HG03558 (cell line): ENCODE measurements around the gene KCNJ11.
"Not testable (repeated sequence)": the region's sequence is repeated elsewhere in the genome, so short reads cannot be mapped to it uniquely, and the experiment has no call there.

ENCODE experiments used
- ATAC-seq: cut with Tn5 transposase; IDR thresholded peaks from one replicate; pipeline ENCODE4 v1.9.1; 2021; ENCODE audit warnings: moderate number of reproducible peaks; ENCODE audit not compliant: unreplicated experiment; ENCODE audit errors: extremely low read depth

KCNJ11 gene

DNA sequence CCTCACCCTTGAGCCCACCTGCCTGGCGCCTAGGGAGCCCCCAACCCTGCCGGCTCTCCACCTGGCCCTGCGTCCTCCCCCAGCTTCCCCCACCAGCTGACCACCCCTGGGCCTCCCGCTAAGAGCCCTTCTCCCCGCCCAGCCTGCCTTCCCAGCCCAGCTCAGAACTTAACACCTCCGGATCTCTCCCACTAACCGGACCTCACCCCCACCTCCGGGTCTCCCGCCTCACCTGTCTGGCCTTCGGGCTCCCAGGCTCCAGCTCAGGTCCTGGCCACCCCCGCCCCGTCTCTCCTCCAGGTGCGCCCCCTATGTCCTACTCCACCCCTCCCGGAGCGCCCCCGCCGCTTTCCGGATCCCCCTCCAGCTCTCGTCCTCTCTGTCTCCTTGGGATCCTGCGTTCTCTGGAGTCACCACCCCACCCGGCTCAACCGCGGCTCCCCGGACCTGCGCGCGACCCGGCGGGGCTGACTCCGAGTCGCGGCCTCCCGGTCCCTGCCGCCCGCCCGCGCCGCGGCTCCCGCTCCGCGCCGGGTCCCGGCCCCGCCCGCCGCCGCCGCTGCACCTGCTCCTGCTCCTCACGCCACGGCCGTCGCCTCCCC lies at the start of gene KCNJ11:
Gene KCNJ11, minus strand, starts transcription at position 51 of the 602 bp plus-strand sequence. CDS start 568 bp downstream, outside the sequence.
- ATAC-seq: no peak

DNA sequence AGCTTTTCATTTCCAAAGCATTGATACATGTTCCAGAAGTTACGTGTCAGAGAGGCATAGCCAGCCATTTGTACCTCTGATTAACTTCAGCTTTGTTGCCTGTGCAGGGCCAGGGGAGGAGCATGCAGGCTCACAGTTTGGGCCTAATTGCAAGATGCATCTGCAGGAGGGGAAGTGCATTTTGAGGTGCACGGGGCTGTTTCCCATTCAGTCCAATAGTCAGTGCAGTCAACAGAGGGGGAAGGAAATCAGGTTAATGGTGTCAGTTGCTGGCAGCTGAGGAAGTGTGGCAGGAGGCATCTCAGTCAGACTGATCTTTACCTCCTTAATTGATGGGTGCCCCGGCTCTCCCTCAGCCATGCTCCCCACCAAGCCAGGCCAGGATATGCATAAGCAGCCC lies 48.9 kb upstream of the KCNJ11 start:
- ATAC-seq: no peak

DNA sequence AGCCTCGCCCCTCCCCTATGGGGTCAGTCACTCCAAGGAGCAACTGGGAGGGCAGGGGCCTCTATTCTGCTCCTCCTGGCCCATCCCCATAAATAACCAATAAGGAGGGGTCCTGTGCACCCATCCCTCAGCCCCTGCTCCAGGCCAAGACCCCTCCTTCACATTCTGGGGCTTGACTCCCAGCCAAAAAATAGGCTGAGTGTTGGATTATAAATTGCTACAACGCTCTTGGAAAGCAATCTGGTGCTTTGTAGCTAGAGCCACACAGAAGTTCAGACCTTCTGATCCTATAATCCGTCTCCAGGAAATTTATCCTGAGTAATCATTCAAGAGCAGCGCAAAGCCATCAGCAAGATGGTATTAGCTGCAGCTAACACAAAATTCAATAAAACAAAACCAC lies 45.6 kb upstream of the KCNJ11 start:
- no peak for ATAC-seq

DNA sequence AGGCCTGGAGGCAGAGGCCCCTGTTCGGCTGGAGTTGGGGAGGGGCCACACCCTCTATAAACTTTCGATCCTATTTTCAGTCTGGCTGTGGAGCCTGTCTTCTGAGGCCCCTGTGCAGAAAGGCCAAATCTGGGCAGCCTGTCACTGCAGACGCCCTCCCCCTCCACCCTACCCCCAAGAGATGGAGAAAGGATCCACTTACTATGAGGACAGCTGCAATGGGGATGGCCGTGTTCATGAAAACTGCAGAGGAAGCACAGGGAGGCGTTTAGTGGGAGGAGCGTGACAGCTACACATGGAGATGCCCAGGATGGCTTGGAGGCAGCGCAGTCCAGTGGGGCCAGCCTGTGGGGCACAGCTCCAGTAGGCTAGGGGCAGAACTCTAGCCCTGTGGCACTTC lies 43.5 kb upstream of the KCNJ11 start:
- no peak for ATAC-seq

DNA sequence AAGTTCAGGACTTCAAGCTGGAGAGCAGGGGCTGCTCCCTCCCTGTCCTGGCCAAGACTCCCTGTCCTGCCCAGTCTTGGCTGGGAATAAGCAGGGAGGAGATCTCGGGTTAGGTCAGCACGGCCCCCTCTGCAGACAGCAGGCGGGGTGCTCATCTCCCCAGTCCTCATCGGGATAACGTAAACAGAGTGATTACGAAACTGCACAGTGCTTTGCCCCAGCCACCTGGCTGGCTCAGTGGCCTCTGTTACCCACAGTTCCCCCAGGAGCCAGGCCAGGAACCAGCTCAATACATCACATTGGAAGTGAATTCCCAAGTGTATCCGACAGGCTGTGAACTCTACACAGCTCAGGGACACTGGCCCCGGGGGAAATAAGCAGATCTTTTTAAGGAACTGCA lies 42.7 kb upstream of the KCNJ11 start:
- no peak for ATAC-seq

DNA sequence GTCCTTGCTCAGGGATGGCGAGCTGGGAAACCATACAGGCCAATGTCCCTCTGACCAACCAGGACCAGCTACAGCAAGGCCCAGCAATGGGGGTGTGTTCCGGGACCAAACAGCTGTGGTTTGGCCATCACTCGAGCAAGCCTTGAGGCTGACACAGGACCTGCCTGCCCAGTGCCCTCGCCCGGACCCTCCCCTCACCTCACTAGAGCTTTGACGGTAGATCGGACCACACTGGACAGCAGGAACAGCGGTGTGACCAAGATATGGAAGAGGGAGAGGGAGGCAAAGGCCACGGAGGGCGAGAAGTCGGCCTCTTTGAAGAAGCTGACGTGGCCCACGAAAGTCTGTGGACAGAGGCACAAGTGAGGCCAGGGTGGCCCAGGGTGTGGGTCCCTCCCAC lies 42.2 kb upstream of the KCNJ11 start:
- no peak for ATAC-seq

DNA sequence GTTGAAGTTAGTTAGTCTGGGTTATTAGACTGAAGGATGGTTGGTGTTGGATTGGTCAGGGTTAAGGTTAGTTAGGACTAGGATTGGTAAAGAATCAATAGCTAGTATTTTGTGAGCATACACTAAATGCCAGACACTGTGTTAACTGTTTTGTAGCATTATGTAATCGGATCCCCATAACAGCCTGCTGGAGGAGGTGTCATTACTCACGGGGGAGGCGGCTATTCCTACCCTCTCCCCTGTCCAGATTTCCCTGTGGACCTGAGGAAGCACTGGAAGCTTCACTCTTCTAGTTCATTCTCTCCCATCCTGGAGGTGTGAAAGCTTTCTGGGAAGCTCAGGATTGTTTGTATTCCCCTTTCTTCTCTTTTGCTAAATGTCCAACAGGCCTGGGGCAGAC lies 40.5 kb upstream of the KCNJ11 start:
- ATAC-seq: no peak

DNA sequence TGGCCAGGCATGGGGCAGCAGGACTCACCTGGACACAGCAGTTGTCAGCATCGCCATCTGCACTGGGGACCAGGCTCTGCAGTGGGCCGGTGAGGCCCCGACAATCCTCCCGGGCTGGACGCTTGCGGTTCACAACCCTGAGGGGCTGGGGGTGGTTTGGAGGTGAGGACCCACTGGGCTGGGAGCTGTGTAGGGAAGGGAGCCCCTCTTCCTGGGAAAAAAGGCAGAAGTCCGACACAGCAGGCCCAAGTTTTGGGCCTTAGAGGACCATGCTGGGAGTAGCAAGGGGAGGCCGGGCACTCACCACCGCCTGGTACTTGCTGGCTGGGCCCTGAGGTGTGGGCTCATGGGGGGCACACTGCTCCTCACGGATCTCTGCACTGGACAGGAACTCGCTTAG lies 39.8 kb upstream of the KCNJ11 start:
- no peak for ATAC-seq

DNA sequence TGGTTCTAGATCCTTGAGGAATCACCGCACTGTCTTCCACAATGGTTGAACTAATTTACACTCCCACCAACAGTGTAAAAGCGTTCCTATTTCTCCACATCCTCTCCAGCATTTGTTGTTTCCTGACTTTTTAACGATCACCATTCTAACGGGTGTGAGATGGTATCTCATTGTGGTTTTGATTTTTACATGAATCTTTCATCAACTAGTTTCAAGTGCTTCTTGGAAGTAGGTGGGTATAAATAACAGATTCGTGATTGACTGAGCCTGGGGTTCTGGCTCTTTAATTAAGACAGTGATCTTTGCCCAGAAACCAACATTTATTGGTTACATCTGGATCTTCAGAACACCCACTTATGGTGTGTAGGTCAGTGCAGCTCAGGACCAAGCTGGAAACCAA lies 37.8 kb upstream of the KCNJ11 start:
- ATAC-seq: not testable (repeated sequence)

DNA sequence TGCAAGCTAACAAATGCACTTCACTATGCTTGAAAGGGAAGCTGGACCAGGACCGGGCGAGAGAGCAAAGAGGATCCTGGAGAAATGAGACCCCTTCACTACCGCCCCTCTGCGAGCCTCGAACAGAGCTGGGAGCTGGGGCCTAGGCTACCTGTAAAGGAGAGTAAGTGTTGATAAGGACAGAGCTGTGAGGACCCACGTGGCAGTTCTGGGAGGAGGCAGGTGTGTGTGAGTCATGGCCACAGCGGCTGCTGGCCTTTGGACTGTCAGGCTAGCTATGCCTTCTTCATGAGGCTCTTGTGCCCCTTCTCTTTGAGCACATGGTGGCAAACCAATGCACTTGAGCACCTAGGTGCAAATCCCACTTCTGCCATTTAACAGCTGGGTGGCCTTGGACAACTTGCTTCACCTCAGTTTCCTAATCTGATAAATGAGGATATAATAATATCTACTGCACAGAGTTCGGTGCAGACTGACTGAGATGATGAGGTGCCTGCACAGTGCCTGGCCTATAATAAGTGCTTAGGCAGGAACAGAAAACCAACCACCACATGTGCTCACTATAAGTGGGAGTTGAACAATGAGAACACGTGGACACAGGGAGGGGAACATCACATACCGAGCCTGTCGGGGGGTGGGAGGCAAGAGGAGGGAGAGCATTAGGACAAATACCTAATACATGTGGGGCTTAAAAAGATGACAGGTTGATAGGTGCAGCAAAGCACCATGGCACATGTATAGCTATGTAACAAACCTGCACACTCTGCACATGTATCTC lies 35.3 kb upstream of the KCNJ11 start:
- ATAC-seq: no peak

DNA sequence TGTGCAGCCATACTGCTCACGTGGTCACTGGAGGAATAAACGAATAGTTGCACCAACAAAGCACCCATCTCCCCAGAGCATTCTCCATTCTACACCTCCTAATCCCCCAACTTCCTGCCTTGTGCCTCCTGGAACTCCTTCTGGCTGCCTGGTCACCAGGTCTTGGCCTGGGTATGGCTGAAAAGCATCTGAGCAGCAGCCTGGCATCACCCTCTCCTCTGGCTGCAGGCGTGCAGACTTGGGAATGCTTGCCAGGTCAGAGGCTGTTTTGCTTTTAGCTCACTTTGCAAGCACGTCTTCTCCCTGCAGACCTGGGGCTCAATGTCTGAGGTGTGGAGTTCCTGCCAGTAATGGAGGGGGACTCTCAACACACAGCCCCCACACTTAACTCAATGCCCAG lies 33.3 kb upstream of the KCNJ11 start:
- no peak for ATAC-seq

DNA sequence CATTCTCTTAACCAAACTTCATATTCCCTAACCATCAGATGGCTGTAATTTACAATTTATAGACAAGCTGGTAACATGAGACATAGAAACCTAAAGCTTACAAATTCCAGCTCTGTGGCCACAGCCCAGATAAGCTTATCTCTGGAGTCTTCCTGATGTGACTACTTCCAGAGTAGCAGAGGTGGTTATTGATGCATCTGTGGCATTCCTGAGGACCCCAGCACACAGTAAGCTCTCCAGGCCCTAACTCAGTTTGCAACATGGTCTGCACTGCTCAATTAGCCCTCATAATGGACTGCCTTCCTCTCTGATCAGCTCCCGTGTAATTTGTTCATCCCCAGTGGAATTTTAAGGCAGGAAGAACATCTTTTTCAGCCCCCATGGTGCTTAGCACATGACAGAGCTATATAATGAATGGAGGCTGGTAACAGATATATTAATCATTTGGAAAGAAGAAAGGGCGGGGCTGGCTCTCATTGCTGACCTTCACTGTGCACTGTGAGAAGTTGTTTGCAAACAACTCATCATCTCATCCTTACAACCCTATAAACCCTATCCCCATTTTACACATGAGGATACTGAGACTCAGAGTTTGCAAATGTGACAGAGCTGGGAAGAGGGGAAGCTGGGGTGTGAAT lies 30.1 kb upstream of the KCNJ11 start:
- ATAC-seq: no peak

DNA sequence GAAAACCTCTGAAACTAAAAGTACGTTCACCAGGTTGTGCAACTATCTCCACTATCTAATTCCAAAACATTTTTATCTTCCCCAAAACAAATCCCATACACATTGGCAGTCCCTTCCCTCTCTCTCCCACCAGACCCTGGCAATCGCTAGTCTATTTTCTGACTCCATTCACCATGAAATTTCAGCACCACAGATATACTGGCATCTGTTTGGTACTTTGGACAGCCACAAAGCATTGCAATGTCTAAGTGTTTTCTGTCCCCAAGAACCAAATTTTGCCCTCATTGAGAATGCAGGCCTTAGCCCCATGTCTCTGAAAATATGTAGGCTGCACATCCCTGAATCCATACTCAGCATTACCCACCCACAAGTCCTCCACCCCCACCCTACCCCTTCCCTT lies 28.0 kb upstream of the KCNJ11 start:
- ATAC-seq: no peak

DNA sequence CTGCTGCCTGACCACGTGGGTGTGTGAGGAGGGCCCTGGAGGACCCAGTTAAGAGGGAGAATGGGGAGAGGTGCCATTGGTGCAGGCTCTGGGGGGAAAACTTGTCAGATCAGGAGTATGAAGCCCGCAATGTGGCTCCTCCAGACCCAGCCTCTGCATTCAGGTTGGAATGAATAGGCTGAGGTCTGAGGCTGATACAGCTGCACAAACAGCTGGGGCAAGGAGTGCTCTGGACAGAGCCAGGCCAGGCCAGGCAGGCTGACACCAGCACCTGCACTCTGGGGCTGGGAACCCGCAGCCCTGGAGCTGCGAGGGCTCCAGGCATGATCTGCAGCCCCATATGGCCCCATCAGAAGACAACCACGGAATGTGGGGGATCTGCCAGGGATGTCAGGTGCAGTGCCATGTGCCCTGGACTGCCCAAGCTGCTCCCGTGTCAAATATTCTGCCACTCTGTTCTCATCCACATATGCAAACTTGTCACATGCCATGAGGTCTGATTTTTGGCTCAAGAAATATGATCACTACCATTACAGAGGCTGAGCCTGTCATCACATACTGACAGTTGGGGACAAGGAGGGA lies 27.2 kb upstream of the KCNJ11 start:
- no peak for ATAC-seq

DNA sequence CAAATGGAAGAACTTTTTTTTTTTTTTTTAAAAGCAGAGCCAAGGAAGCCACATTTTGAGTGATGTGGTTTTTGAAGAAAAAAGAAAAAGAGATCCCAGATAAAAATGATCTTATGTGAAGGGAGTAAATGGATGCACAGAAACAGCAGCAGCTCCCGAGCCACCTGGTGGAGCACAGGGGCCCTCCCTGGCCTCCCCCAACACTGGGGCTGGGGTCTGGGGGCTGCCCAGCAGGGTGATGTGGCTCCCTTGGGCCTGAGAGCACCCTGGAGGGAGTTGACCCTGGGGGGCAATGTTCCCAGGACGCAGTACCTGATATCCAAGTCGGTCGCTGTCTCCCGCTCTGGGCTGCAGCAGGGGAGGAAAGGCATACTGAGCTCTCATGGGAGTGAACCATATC lies 26.5 kb upstream of the KCNJ11 start:
- no peak for ATAC-seq

DNA sequence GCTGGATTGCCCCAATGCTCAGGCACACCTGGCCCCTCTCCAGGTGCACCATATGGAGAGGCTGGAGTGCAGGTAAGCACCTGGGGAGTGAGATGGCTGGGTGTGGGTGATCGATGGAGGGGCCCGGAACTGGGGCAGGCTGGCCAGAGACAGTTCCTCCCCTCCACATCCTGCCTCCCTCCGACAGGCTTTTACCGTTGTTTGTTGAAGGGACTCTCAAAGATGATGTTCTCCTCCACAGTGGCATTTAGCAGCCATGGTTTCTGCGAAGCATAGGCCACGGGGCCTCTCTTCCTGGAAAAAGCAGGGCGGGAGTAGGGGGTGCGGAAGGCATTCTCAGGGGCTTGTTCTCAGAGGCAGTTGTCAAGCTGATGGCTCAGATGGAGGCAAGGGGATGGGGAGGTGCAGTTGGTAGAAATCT lies 25.9 kb upstream of the KCNJ11 start:
- no peak for ATAC-seq

DNA sequence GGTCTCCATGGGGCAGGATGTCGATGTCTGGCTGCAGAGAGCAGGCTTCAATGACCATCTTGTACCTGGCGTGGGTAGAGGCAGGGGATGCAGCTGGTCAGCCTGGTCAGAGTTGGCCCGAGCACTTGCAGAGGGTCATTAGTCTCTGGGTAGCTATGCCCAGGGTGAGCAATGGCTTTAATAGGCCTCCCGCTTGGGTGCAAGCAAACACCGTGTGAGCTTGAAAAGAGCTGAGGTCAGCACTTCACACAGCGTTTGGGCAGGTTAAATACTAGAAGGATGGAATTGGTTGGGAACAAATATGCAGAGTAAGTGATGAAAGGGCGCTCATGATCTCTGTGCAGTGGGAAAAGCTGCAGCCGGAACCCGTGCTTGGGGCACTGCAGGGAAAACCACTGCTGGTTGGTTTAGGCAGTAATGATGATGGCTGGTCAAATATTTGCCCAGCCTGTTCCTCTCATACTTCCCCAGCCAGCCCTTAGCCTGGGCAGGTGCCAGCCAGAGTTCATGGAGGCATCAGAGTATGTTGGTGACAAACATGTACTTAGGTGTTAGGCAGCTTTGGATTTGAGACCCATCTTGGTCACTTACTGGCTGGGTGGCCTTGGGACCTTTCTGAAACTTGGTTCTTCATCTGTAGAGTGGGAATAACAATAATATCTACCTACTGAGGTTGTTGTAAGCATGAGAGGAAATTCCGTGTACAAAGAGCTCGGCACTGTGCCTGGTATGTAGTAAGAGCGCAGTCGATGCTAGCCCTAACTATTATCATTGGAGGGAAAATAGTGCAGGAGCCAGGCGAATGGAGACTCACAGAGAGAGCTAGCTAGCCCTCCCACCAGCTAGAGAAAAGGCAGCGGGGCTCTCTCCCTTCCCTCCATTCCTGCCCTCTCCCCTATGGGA lies 25.2 kb upstream of the KCNJ11 start:
- no peak for ATAC-seq

DNA sequence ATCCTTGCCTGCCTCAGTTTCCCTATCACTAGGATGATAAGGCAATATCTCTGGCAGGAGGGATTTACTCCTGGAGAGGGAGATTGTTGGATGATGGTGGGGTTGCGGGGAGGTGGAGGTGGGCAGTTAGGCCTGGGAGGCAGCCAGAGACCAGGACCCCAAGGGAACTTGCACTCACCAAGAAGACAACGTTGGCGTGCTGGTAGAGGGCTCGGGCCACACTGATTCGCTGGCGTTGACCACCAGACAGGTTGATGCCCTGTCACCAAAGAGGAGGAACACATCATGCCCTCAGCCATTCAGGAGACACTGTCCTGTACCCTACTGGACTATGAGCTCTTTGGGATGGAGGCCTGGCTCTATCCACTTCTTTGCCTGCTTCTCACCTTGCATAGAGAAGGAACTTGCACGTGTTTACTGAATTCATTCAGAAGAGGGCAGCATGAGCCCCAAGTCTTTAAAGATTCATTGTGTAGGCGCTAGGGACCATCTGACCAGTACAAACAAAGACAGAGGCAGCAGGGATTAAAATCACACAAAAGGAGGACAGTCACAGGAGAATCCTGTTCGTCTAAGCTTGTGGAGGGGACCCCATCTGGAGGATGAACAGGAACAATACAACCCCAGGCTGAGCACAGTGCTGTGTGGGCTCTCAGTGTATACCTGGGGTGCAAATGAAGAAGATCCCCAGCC lies 24.2 kb upstream of the KCNJ11 start:
- no peak for ATAC-seq

DNA sequence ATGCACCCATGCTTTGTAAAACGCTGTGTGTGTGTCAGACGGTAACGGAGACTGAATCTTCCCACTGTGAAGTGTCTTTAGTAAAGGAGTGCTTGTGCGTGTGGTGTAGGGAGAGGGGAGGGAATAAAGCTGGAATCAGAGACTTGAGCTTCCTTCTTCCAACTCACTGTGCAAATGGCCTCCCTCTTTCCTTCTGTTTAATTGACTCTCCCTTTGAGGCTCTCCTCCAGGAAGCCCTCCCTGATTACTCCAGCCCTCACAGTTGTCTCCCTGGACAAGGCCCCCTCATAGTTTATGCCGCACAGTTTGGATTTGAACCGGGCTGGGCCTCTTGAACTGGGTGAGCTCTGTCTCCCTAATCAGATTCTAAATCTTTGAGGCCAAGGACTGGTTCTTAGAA lies 23.0 kb upstream of the KCNJ11 start:
- no peak for ATAC-seq
